HT1080 (cell line): Measurements from ENCODE around the gene KDM4B. TPM values are rescaled to one million over a fixed set of nuclear protein-coding genes. Genes with fewer than 3 reads are reported as not detected.
A peak's percentile ranks its signal among the peaks of the same experiment; 100 is the strongest.
"Not testable (repeated sequence)": the region's sequence is repeated elsewhere in the genome, so short reads cannot be mapped to it uniquely, and the experiment has no call there.

Experiments used
- DNase-seq: peaks from one replicate; pipeline ENCODE4 v3.0.0-alpha.2; 2015; ENCODE audit warnings: low read depth
- total RNA-seq: library from RNA; depleted of rRNA; stranded (reverse); fragments of >200 nt; shearing (Covaris generic); gene quantifications from 2 replicates; pipeline ENCODE4 v1.2.3, GENCODE V29; 2014

The KDM4B gene
- total RNA-seq, 1 experiment from 2014 or later = 3.1 TPM

- not testable (repeated sequence) for DNase-seq
Measured at GRCh38 chr19:5160158-5160795, 191.4 kb downstream of the KDM4B start.

- DNase-seq = not testable (repeated sequence)
Measured at GRCh38 chr19:5164845-5165696, 196.2 kb downstream of the KDM4B start.

GRCh38 chr19:5165697-5166019 is 196.7 kb downstream of the KDM4B start:
- no peak for DNase-seq

GRCh38 chr19:5166262-5166661 is 197.3 kb downstream of the KDM4B start:
- peak; percentile 18 for DNase-seq

- no peak for DNase-seq
Measured at GRCh38 chr19:5170329-5170745, 201.4 kb downstream of the KDM4B start.

GRCh38 chr19:5171711-5172110 is 202.8 kb downstream of the KDM4B start:
- DNase-seq = no peak

DNA sequence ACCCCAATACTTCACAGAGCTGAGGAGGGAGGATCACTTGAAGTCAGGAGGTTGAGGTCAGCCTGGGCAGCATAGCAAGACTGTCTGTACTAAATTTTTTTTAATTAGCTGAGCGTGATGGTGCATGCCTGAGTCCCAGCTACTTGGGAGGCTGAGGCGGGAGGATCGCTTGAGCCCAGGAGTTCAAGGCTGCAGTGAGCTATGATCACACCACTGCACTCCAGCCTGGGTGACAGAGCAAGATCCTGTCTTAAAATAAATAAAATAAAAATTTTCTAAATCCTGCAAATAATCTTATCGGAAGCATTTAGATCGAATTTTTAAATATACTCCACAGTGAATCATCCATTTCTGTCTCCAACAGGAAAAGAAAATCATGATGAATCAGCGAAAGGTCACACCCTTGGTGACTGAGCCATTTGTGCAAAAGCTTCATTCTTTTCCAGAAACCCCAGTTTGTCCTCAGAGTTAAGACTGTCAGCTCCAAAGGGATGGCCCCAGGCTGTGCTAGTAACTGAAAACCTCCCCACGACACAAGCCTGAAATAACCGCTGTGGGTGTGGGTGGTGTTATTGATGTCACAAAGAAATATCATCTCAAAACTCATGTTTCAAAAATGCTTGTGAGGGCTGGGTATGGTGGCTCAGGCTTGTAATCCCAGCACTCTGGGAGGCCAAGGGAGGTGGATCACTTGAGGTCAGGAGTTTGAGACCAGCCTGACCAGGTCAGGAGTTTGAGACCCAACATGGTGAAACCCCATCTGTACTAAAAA is 204.1 kb downstream of the KDM4B start:
- DNase-seq = peak; percentile 92

DNA sequence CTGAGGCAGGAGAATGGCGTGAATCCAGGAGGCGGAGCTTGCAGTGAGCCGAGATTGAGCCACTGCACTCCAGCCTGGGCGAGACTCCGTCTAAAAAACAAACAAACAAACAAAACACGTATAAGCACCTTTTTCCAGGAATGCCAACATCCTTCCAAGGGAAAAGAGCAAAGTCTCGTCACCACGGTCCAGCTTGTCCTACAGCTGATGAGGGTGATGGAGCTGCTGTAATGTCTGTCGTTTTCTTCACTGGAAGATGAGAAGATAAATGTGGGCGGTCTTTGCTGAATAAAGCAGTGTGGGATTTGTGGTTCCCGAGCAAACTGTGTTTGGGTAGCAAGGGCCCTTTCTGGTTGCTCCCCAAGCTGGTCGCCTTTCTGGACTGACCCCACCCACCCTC is 205.1 kb downstream of the KDM4B start:
- no peak for DNase-seq

- DNase-seq = no peak
Measured at GRCh38 chr19:5177745-5178450, 209.0 kb downstream of the KDM4B start.

DNA sequence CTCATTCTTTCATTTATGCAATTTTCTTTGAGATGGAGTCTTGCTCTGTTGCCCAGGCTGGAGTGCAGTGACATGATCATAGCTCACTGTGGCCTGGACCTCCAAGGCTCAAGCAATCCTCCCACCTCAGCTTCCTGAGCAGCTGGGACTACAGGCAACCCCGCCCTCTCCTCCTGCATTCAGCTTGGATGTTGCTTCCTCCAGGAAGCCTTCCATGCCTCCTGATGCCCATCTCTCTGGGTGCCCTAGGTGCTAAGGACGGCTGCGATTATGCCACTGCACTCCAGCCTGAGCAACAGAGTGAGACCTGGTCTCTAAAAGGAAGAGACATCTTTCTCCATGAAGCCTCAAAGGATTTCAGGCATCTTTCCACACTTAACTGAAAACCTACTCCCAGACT is 209.9 kb downstream of the KDM4B start:
- DNase-seq = no peak

DNA sequence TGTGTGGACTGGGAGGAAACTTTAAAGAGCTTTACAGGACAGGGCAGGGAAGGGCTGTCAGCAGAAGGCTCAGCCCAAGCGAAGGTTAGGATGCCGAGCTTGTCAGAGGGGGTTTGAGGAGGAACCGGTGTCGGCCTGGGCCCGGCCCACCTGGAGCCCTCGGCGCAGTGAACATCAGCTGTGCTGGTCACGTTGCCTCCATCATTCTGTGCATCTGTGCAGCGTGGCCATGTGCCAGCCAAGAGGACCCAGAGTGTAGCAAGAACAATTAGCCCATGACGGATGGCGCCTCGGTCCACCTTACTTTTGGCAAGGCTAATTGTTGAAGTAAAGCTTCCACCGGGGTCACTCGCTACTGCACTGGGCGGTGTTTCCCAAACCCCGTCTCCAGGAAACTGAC is 210.3 kb downstream of the KDM4B start:
- DNase-seq = no peak

GRCh38 chr19:5181329-5181728 is 212.4 kb downstream of the KDM4B start:
- no peak for DNase-seq

DNA sequence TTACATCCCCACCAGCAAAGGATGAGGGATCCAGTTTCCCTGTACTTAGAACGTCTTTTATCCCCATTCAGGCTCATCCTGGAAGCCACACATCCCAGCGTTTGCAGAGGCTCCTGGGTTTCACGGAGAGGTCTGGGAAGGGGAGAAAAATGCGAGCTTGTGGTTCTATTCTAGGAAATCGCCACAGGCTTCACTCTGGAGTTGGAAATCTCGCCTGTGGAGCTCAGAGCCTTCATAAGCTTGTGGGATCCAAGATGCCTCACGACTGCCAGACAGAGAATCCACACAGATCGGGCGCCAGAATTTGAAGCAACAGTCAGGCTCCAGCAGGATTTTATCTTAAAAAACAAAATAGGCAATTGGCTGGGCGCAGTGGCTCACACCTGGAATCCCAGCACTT is 213.8 kb downstream of the KDM4B start:
- DNase-seq = no peak

DNA sequence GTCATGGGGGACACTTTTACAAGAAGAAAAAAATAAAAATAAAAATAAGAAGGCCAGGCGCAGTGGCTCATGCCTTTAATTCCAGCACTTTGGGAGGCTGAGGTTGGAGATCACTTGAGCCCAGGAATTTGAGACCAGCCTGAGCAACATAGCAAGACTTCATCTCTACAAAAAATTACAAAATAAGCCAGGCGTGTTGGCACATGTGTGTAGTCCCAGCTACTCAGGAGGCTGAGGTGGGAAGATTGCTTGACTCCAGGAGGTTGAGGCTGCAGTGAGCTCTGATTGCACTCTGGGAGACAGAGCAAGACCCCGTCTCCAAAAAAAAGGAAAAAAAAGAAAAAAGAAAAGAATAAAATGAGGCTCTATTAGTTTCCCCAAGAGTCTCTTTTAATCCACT is 214.7 kb downstream of the KDM4B start:
- no peak for DNase-seq

DNA sequence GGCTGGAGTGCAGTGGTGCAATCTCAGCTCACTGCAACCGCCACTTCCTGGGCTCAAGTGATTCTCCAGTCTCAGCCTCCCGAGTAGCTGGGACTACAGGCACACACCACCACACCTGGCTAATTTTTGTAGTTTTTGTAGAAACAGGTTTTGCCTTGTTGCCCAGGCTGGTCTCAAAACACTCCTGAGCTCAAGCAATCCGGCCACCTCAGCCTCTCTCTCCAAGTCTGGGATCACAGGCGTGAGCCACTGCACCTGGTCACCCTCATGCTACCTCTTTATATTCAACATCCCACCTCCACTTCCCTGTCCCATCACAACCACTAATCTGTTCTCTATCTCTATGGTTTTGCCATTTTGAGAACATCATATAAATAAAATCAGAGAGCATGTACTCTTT is 216.0 kb downstream of the KDM4B start:
- no peak for DNase-seq

DNA sequence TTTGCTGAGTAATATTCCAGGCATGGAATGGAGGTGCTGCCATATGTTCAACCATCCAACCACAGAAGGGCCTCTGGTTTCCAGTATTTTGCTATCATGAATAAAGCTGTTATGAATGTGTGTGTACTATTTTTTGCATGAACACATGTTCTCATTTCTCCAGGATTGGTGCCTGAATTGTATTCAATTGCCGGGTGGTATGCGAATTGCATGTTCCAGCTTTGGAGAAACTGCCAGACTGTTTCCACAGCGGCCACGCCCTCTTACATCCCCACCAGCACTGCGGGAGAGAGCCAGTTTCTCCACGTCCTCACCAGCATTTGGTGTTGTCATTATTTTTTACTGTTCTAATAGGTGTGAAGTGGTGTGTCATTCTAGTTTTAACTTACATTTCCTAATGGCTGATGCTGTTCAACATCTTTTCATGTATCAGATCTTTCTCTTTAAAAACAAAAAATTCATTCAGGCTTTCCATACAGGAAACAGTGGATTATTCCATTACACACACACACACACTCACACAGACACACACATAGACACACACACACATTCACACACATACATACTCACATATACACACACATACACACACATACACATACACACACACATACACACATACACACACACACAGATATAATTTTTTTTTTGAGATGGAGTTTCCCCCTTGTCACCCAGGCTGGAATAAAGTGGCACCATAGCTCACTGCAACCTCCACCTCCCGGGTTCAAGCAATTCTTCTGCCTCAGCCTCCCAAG is 217.6 kb downstream of the KDM4B start:
- DNase-seq = peak; percentile 10

DNA sequence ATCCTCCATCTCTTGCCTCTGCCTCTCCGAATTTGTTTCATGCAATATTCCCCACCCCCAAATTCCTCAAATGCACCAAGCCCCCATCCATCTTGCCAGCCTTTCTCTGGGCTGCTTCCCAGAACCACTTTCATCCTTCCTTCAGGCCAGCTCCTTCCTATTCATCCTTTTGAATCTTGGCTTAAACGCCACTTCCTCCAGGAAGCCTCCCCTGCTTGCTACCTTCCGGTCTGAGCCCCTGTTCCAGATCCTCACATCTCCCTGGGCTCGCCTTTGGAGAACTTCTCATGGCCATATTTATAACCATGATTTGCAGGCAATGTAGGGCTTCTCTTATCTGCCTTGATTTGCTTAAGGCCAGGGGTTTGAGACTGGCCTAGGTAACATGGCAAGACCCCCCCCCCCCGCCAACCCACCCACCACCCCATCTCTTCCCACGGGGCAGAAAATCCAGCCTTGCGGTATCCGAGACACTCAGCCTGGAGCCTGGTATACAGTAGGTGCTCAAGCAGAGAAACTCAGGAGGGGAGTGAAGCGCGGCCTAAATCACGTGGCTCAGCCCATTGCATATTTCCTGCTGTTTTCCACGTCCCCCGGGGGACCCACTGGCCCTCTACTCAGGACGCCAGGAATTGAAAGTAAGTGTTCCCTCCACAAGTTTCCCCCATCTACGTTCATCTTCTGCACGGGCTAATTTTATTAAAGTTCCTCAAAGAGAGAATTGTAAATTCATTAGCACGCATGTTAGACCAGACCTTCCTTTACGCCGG is 219.8 kb downstream of the KDM4B start:
- no peak for DNase-seq

GRCh38 chr19:5189318-5189607 is 220.3 kb downstream of the KDM4B start:
- DNase-seq = no peak

DNA sequence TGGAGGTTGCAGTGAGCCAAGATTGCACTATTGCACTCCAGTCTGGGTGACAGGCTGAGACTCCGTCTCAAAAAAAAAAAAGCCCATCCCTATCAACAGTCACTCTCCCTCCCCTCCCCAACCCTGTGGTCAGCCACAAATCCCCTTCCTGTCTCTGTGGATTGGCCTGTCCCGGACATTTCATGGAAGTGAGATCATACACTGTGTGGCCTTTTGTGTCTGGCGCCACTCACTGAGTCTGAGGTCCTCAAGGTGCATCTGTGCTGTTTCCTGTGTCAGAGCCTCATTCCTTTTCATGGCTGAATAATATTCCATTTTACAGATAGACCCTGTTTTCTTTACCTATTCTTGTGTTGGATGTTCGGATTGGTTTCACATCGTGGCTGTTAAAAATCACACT is 222.2 kb downstream of the KDM4B start:
- DNase-seq = peak; percentile 61

DNA sequence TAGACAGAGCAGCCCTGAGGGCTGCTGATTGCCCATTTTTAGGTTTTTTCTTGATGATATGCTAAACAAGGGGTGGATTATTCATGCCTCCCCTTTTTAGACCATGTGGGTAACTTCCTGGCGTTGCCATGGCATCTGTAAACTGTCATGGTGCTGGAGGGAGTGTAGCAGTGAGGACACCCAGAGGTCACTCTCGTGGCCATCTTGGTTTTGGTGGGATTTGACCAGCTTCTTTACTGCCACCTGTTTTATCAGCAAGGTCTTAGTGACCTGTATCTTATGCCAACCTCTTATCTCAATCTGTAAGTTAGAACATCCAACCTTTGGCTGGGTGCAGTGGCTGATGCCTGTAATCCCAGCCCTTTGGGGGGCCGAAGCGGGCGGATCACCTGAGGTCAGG is 223.7 kb downstream of the KDM4B start:
- no peak for DNase-seq
